HG03108 (cell line): Measurements from ENCODE around the gene LRRC55.

ENCODE experiments used
- ATAC-seq: cut with Tn5 transposase; IDR thresholded peaks from one replicate; pipeline ENCODE4 v1.9.1; 2021; ENCODE audit warnings: moderate library complexity; ENCODE audit not compliant: unreplicated experiment

Gene LRRC55

GRCh38 chr11:57231539-57232253 is 49.9 kb downstream of the LRRC55 start:
- ATAC-seq: no peak

GRCh38 chr11:57233702-57234101 is 51.9 kb downstream of the LRRC55 start:
- no peak for ATAC-seq

GRCh38 chr11:57235761-57236703 is 54.3 kb downstream of the LRRC55 start:
- no peak for ATAC-seq

GRCh38 chr11:57237204-57237681 is 55.5 kb downstream of the LRRC55 start, which contains the start of gene APLNR:
TSS of gene APLNR (minus strand) at chr11:57237250. CDS start at chr11:57237004, 246 bp downstream.
- no peak for ATAC-seq

GRCh38 chr11:57239348-57239747 is 57.6 kb downstream of the LRRC55 start:
- no peak for ATAC-seq

- no peak for ATAC-seq
These were observed 58.3 kb downstream of the LRRC55 start for GRCh38 chr11:57240007-57240406.

GRCh38 chr11:57240757-57241156 is 59.0 kb downstream of the LRRC55 start:
- no peak for ATAC-seq
